ENCODE measurements around the gene ABCB1. TPM values are rescaled to one million over a fixed set of nuclear protein-coding genes. Genes with fewer than 3 reads are reported as not detected.

The ABCB1 gene
- polyA plus RNA-seq, 1 donor (not counting 4 experiments of a cell fraction or from before 2014, with no cell fraction given): 0.13 TPM

GRCh38 chr7:87512906-87513305 is 87.8 kb downstream of the ABCB1 start:
- no peak for FAIRE-seq
- no peaks in the 10 kb centered on the region for H3K9me3 ChIP-seq (ENCODE audit: control insufficient read depth, low read depth, low read length)
- DNase-seq (ENCODE audit: low read depth, low spot score): no peak

GRCh38 chr7:87511510-87511909 is 89.2 kb downstream of the ABCB1 start:
- Histone ChIP-seq H3K4me2 (ENCODE audit: control insufficient read depth, extremely low read depth, insufficient read depth, low read depth, low read length) (no peak overlapping the region), H3K79me2 (ENCODE audit: control insufficient read depth, insufficient read depth, low read length) (no peaks in the 10 kb centered on the region), H3K9me1 (ENCODE audit: control insufficient read depth, extremely low read depth, insufficient read depth, low read length) (no peaks in the 10 kb centered on the region), H3K9ac (ENCODE audit: control insufficient read depth, extremely low read depth, insufficient read depth, low read length) (no peak overlapping the region), H3K4me1 (ENCODE audit: control insufficient read depth, extremely low read depth, insufficient read depth, low read length) (no peaks in the 10 kb centered on the region), H3K4me3 (ENCODE audit: control insufficient read depth in 2 of 3, extremely low read depth in 1 of 3, insufficient read depth in 2 of 3, low read depth in 1 of 3, low read length in 3 of 3) (no peak overlapping the region), H2AFZ (ENCODE audit: control insufficient read depth, low read length) (no peak overlapping the region), H3K27ac (ENCODE audit: control insufficient read depth, insufficient read depth, low read length) (no peak overlapping the region), H4K20me1 (ENCODE audit: control insufficient read depth, extremely low read depth, insufficient read depth, low read length) (no peaks in the 10 kb centered on the region), H3K36me3 (ENCODE audit: control insufficient read depth in 2 of 2, extremely low read depth in 1 of 2, insufficient read depth in 2 of 2, low read length in 2 of 2) (no peaks in the 10 kb centered on the region), H3K27me3 (ENCODE audit: control insufficient read depth, extremely low read depth, insufficient read depth, low read length) (no peaks in the 10 kb centered on the region), H3K9me3 (ENCODE audit: control insufficient read depth, low read depth, low read length) (no peaks in the 10 kb centered on the region)
- no peak for TF ChIP-seq EZH2 (IDR thresholded peaks at IDR 0.05; ENCODE audit: low read length)
- no peak for TF ChIP-seq CTCF (optimal IDR thresholded peaks at IDR 0.05 in 1 of 3, IDR thresholded peaks at IDR 0.05 in 1 of 3, conservative IDR thresholded peaks at IDR 0.05 in 1 of 3; ENCODE audit: extremely low read depth in 1 of 3, insufficient read depth in 2 of 3, low read length in 3 of 3)
- DNase-seq (ENCODE audit: low read depth, low spot score) (no peak), FAIRE-seq (no peak)
- dilution Hi-C loops (cut with MboI; ENCODE audit: extremely low pct_ligation_motif_present, low sequenced_read_pairs): no loop called here

More at GRCh38 chr7:87512906-87513305, 87.8 kb downstream of the ABCB1 start:
- H4K20me1 ChIP-seq (ENCODE audit: control insufficient read depth, extremely low read depth, insufficient read depth, low read length): no peaks in the 10 kb centered on the region
- no peaks in the 10 kb centered on the region for H3K9me1 ChIP-seq (ENCODE audit: control insufficient read depth, extremely low read depth, insufficient read depth, low read length)
- no peak overlapping the region for H3K9ac ChIP-seq (ENCODE audit: control insufficient read depth, extremely low read depth, insufficient read depth, low read length)
- H3K36me3 ChIP-seq (ENCODE audit: control insufficient read depth in 2 of 2, extremely low read depth in 1 of 2, insufficient read depth in 2 of 2, low read length in 2 of 2): no peaks in the 10 kb centered on the region
- no peak overlapping the region for H3K4me3 ChIP-seq (ENCODE audit: control insufficient read depth in 2 of 3, extremely low read depth in 1 of 3, insufficient read depth in 2 of 3, low read depth in 1 of 3, low read length in 3 of 3)
- H3K27ac ChIP-seq (ENCODE audit: control insufficient read depth, insufficient read depth, low read length): no peak overlapping the region
- H3K4me1 ChIP-seq (ENCODE audit: control insufficient read depth, extremely low read depth, insufficient read depth, low read length): no peaks in the 10 kb centered on the region
- no peaks in the 10 kb centered on the region for H3K79me2 ChIP-seq (ENCODE audit: control insufficient read depth, insufficient read depth, low read length)
- H3K4me2 ChIP-seq (ENCODE audit: control insufficient read depth, extremely low read depth, insufficient read depth, low read depth, low read length): no peak overlapping the region
- no peaks in the 10 kb centered on the region for H3K27me3 ChIP-seq (ENCODE audit: control insufficient read depth, extremely low read depth, insufficient read depth, low read length)
- no peak overlapping the region for H2AFZ ChIP-seq (ENCODE audit: control insufficient read depth, low read length)
- TF ChIP-seq CTCF (optimal IDR thresholded peaks at IDR 0.05 in 1 of 3, IDR thresholded peaks at IDR 0.05 in 1 of 3, conservative IDR thresholded peaks at IDR 0.05 in 1 of 3; ENCODE audit: extremely low read depth in 1 of 3, insufficient read depth in 2 of 3, low read length in 3 of 3) (no peak), EZH2 (IDR thresholded peaks at IDR 0.05; ENCODE audit: low read length) (no peak)
- dilution Hi-C loops (cut with MboI; ENCODE audit: extremely low pct_ligation_motif_present, low sequenced_read_pairs): no loop called here

Measured in keratinocyte (primary cell).